Endothelial cell of umbilical vein (primary cell): ENCODE measurements around the gene NDUFS2. TPM values are rescaled to one million over a fixed set of nuclear protein-coding genes. Genes with fewer than 3 reads are reported as not detected.

Experiments
- BruUV-seq: library from RNA; stranded (reverse); fragments of 400-500 nt; replicated peaks from 2 replicates; lab custom pipeline; 2021; lab: Mats Ljungman, UMichigan
- CTCF ChIA-PET: fragments of 300-600, 350-600 bp; sonication (Branson Sonifier 250); formaldehyde crosslinking; loops from one replicate; lab custom pipeline; 2021; ENCODE audit warnings: antibody characterized with exemption, inconsistent platforms; lab: Charles Lee
- POLR2A ChIA-PET: fragments of 300-600, 350-600 bp; sonication (Branson Sonifier 250); formaldehyde crosslinking; loops from one replicate; lab custom pipeline; 2021; ENCODE audit warnings: antibody characterized with exemption, inconsistent platforms; lab: Charles Lee
- DNase-seq: peaks from one replicate; pipeline ENCODE4 v3.0.0-alpha.2; 2011; ENCODE audit warnings: low read depth, low spot score
- FAIRE-seq: peaks from 2 replicates; lab custom pipeline; 2011; peaks lifted over from hg19 to GRCh38; lab: Jason Lieb, UNC
- H2AFZ ChIP-seq: 2 replicates; pipeline ENCODE4 v1.6.0; 2012; ENCODE audit warnings: low read depth, low read length, control low read depth, inconsistent platforms
- H3K27ac ChIP-seq: 2 replicates; pipeline ENCODE4 v1.5.1; 2011; ENCODE audit warnings: low read depth, mild to moderate bottlenecking, control low read depth, low read length, moderate library complexity; ENCODE audit not compliant: insufficient read depth
- H3K27me3 ChIP-seq, 2 experiments: 2 replicates each; pipeline versions ENCODE4 v1.6.0 to v1.6.1; 2011; ENCODE audit warnings: low read length in 2 of 2, mixed read lengths in 1 of 2; ENCODE audit not compliant: control insufficient read depth in 2 of 2, insufficient read depth in 2 of 2
- H3K36me3 ChIP-seq, 2 experiments: 2 replicates in 1 of 2; 3 replicates in 1 of 2; pipeline ENCODE4 v1.5.1; 2011; ENCODE audit warnings: low read length in 2 of 2, mild to moderate bottlenecking in 1 of 2, moderate library complexity in 1 of 2; ENCODE audit not compliant: control insufficient read depth in 2 of 2, insufficient read depth in 2 of 2; ENCODE audit errors: extremely low read depth in 1 of 2
- H3K4me1 ChIP-seq: 3 replicates; pipeline ENCODE4 v1.5.1; 2011; ENCODE audit warnings: mild to moderate bottlenecking, low read length; ENCODE audit not compliant: control insufficient read depth, insufficient read depth; ENCODE audit errors: extremely low read depth
- H3K4me2 ChIP-seq: 2 replicates; pipeline ENCODE4 v1.6.1; 2011; ENCODE audit warnings: low read length, control low read depth, mixed read lengths; ENCODE audit not compliant: insufficient read depth
- H3K4me3 ChIP-seq, 3 experiments: fragments of 200-600 bp in 1 of 3; sonication (generic), shearing (Covaris generic) in 1 of 3; replicated peaks in 1 of 3; 2 replicates each; pipeline ENCODE4 v1.5.1; 2011 to 2016; ENCODE audit warnings: control low read depth in 3 of 3, low read length in 3 of 3, mild to moderate bottlenecking in 2 of 3, inconsistent platforms in 1 of 3, low read depth in 1 of 3, moderate library complexity in 1 of 3; ENCODE audit not compliant: insufficient read depth in 1 of 3
- H3K79me2 ChIP-seq: 2 replicates; pipeline ENCODE4 v1.6.0; 2012; ENCODE audit warnings: low read length, inconsistent platforms; ENCODE audit not compliant: control insufficient read depth, insufficient read depth
- H3K9ac ChIP-seq: replicated peaks from 2 replicates; pipeline ENCODE3; 2011; ENCODE audit warnings: low read length, control low read depth; ENCODE audit not compliant: insufficient read depth; ENCODE audit errors: extremely low read depth
- H3K9me1 ChIP-seq: replicated peaks from 3 replicates; pipeline ENCODE4 v1.6.0; 2011; ENCODE audit warnings: mild to moderate bottlenecking, low read length; ENCODE audit not compliant: control insufficient read depth, insufficient read depth; ENCODE audit errors: extremely low read depth
- H3K9me3 ChIP-seq: replicated peaks from 2 replicates; pipeline ENCODE4 v1.5.1; 2012; ENCODE audit warnings: low read length, inconsistent platforms; ENCODE audit not compliant: control insufficient read depth, insufficient read depth
- H4K20me1 ChIP-seq: replicated peaks from 2 replicates; pipeline ENCODE3; 2011; ENCODE audit warnings: mild to moderate bottlenecking, low read length; ENCODE audit not compliant: control insufficient read depth, insufficient read depth; ENCODE audit errors: extremely low read depth
- EZH2 ChIP-seq: IDR thresholded peaks from 2 replicates; pipeline ENCODE4 v1.6.1; 2012; ENCODE audit warnings: borderline replicate concordance, low read depth, mild to moderate bottlenecking, moderate library complexity, low read length, inconsistent platforms; ENCODE audit not compliant: severe bottlenecking
- FOS ChIP-seq: IDR thresholded peaks from 2 replicates; pipeline ENCODE4 v1.6.1; 2011; ENCODE audit warnings: mild to moderate bottlenecking, low read length, moderate library complexity, borderline replicate concordance; ENCODE audit not compliant: insufficient read depth
- GATA2 ChIP-seq: IDR thresholded peaks from 2 replicates; pipeline ENCODE4 v1.7.0; 2011; ENCODE audit warnings: low read depth, mild to moderate bottlenecking, moderate library complexity, mixed read lengths, low read length; ENCODE audit not compliant: insufficient read length, insufficient read depth
- JUN ChIP-seq: IDR thresholded peaks from 2 replicates; pipeline ENCODE4 v1.6.1; 2011; ENCODE audit warnings: borderline replicate concordance, low read depth; ENCODE audit not compliant: insufficient read length, insufficient read depth
- MYC ChIP-seq: IDR thresholded peaks from one replicate; pipeline ENCODE4 v1.6.1; 2011; ENCODE audit warnings: mild to moderate bottlenecking, low read depth, low read length
- POLR2A ChIP-seq: IDR thresholded peaks from 2 replicates; pipeline ENCODE4 v1.6.1; 2012; ENCODE audit warnings: low read depth, mild to moderate bottlenecking, control low read depth, low read length
- POLR2AphosphoS5 ChIP-seq: IDR thresholded peaks from 2 replicates; pipeline ENCODE4 v1.6.1; 2012; ENCODE audit warnings: low read depth, mild to moderate bottlenecking, control low read depth, low read length, moderate library complexity; ENCODE audit not compliant: insufficient read depth
- dilution Hi-C: fragments of 300-500 bp; cut with MboI; formaldehyde crosslinking; loops from one replicate; pipeline ENCODE4 v1.15.0; 2019; ENCODE audit warnings: low sequenced_read_pairs; ENCODE audit not compliant: extremely low pct_ligation_motif_present
- intact Hi-C: fragments of 100-400 bp; cut with micrococcal nuclease; formaldehyde crosslinking; loops from one replicate; pipeline ENCODE4 v1.10.0; 2022
- polyA plus RNA-seq, 4 experiments: library from polyadenylated mRNA; depleted of rRNA in 3 of 4; stranded (reverse) in 3 of 4; unstranded in 1 of 4; fragments of >200 nt; gene quantifications; 2 replicates each; pipeline versions ENCODE4 v1.2.1 to v1.2.3, GENCODE V29; 2011 to 2012; ENCODE audit warnings: missing spikeins in 1 of 4
- total RNA-seq: library from RNA; stranded (reverse); gene quantifications from 2 replicates; pipeline ENCODE4 v1.2.3, GENCODE V29; 2021
- TF ChIP-seq, protein P1 (sequence below): IDR thresholded peaks from 2 replicates; pipeline ENCODE4 v1.6.1; 2011; ENCODE audit not compliant: insufficient read depth, insufficient read length
- TF ChIP-seq, protein P2 (sequence below), 2 donors: IDR thresholded peaks; 1 replicate in 1 of 2; 2 replicates in 1 of 2; pipeline ENCODE4 v1.5.1; 2011; ENCODE audit warnings: low read length in 2 of 2, mild to moderate bottlenecking in 2 of 2, moderate library complexity in 2 of 2, control low read depth in 1 of 2, inconsistent platforms in 1 of 2, low read depth in 1 of 2; ENCODE audit not compliant: insufficient read depth in 1 of 2; ENCODE audit errors: extremely low read depth in 1 of 2

Gene NDUFS2
- total and polyA plus RNA-seq, 2 donors (not counting 3 experiments of a cell fraction or from before 2014, with no cell fraction given): 95.1 to 130 TPM

DNA sequence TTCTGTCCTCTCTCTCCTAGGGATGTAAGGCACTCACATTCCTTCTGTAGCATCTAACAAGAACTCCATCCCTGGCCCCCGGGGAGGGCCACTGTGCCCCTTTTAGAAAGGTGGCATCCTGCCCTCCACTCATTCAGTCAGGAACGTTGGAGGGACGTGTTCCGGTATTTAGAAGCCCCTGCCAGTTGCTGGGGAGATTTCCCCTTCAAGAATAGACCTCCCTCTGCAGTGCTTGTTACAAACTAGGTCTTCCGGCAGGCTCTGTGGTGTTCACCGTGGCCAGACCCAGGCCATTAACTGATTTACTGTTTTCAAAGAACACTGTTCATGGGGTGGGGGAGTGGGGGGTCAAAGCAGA lies 57.2 kb downstream of the NDUFS2 start:
- Histone ChIP-seq H3K4me2 (no peak overlapping the region), H3K4me1 (peaks cover 3% of the 10 kb centered on the region), H4K20me1 (no peaks in the 10 kb centered on the region), H3K27me3 (peaks cover 31 to 39% of the 10 kb centered on the region in 2 experiments), H3K27ac (no peak overlapping the region), H3K9ac (no peak overlapping the region), H2AFZ (no peak overlapping the region), H3K79me2 (no peaks in the 10 kb centered on the region), H3K9me3 (no peaks in the 10 kb centered on the region), H3K4me3 (no peak overlapping the region), H3K36me3 (no peaks in the 10 kb centered on the region), H3K9me1 (no peaks in the 10 kb centered on the region)
- ChIA-PET CTCF (interaction anchor here (1.0 kb wide), 1 partner anchor 31 kb away, joined by 3 read pairs; no protein-coding TSS in a partner anchor), POLR2A (no interaction called here)
- dilution Hi-C loops: no loop called here
- no peak for DNase-seq
- no peak for TF ChIP-seq GATA2
- no peak for TF ChIP-seq FOS
- TF ChIP-seq, protein P1, sequence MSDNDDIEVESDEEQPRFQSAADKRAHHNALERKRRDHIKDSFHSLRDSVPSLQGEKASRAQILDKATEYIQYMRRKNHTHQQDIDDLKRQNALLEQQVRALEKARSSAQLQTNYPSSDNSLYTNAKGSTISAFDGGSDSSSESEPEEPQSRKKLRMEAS: no peak
- TF ChIP-seq EZH2: peak; percentile 15
- no peak for FAIRE-seq
- intact Hi-C loops: no loop called here
- BruUV-seq: no TSS peak

DNA sequence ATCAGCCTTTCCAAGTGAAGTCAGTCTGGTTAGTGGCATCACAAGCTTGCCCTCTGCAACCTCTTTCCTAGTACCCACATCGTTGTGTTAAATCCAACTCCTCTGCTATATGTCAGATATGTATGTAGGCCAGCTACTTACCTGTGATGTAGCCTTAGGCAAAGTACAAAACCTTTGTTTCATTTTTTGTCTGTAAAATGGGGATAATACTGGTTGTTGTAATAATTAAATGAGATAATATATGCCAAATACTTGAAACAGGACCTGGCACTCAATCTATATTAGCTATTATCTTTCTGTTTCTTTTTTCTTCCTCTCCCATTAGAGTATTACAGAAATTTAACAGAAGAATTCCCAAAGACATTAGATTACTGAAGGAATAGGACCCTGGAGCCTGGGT lies 57.6 kb downstream of the NDUFS2 start:
- Histone ChIP-seq H4K20me1 (no peaks in the 10 kb centered on the region), H2AFZ (no peak overlapping the region), H3K27ac (no peak overlapping the region), H3K9ac (no peak overlapping the region), H3K4me2 (no peak overlapping the region), H3K9me3 (no peaks in the 10 kb centered on the region), H3K36me3 (no peaks in the 10 kb centered on the region), H3K4me3 (no peak overlapping the region), H3K9me1 (no peaks in the 10 kb centered on the region), H3K79me2 (no peaks in the 10 kb centered on the region), H3K4me1 (peaks cover 3% of the 10 kb centered on the region), H3K27me3 (peaks cover 31 to 39% of the 10 kb centered on the region in 2 experiments)
- no TSS peak for BruUV-seq
- FAIRE-seq (no peak), DNase-seq (no peak)
- POLR2A ChIA-PET: no interaction called here
- CTCF ChIA-PET: no interaction called here
- intact Hi-C loops: no loop called here
- TF ChIP-seq, protein P1: no peak
- TF ChIP-seq POLR2AphosphoS5: no peak
- TF ChIP-seq MYC: no peak
- TF ChIP-seq EZH2: no peak
- TF ChIP-seq, protein P2, sequence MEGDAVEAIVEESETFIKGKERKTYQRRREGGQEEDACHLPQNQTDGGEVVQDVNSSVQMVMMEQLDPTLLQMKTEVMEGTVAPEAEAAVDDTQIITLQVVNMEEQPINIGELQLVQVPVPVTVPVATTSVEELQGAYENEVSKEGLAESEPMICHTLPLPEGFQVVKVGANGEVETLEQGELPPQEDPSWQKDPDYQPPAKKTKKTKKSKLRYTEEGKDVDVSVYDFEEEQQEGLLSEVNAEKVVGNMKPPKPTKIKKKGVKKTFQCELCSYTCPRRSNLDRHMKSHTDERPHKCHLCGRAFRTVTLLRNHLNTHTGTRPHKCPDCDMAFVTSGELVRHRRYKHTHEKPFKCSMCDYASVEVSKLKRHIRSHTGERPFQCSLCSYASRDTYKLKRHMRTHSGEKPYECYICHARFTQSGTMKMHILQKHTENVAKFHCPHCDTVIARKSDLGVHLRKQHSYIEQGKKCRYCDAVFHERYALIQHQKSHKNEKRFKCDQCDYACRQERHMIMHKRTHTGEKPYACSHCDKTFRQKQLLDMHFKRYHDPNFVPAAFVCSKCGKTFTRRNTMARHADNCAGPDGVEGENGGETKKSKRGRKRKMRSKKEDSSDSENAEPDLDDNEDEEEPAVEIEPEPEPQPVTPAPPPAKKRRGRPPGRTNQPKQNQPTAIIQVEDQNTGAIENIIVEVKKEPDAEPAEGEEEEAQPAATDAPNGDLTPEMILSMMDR (IDR thresholded peaks at IDR 0.05; ENCODE audit: extremely low read depth in 1 of 2, insufficient read depth in 1 of 2, low read depth in 1 of 2, low read length in 2 of 2): no peak
- no peak for TF ChIP-seq JUN
- TF ChIP-seq POLR2A: no peak
- no peak for TF ChIP-seq FOS
- TF ChIP-seq GATA2: no peak
- dilution Hi-C loops: no loop called here
